Measurements from ENCODE around the gene GPR84.

GRCh38 chr12:54388237-54389133 is 24.2 kb upstream of the GPR84 start:
- TF ChIP-seq CTCF (IDR thresholded peaks at IDR 0.05; ENCODE audit: low read depth, low read length, poor library complexity, severe bottlenecking), result no peak
- TF ChIP-seq EZH2phosphoT487 (IDR thresholded peaks at IDR 0.05; ENCODE audit: borderline replicate concordance, low read length), result no peak

All from DOHH2 (cell line).